Measurements from ENCODE around the gene CR1. TPM values are rescaled to one million over a fixed set of nuclear protein-coding genes. Genes with fewer than 3 reads are reported as not detected.

Gene CR1
- total and polyA plus RNA-seq, 2 of the 8 experiments (the other 6 are each of a cell fraction or from before 2014, with no cell fraction given): 0.15 to 0.22 TPM

DNA sequence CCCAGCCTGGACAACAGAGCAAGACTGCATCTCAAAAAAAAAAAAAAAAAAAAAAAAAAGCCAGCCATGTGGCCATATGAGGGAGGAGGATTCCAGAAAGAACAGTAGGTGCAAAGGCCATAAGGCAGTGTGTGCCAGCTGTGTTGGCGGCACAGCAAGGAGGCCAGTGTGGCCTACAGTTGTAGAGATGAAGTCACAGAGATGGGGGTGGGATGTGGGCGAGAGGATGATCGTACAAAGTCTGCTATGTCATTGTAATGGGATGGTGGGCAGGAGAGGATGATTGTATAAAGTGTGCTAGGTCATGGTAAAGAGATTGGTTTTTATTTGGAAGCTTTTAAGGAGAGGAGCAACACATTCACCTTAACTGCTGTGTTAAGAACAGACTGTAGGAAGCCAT is 9.8 kb upstream of the CR1 start:
- Histone ChIP-seq H2BK120ac (replicated peaks; ENCODE audit: low read depth, low read length) (no peak overlapping the region), H3K23ac (ENCODE audit: insufficient read length) (no peak overlapping the region), H3K18ac (ENCODE audit: extremely low read depth, low read length) (no peak overlapping the region), H2BK12ac (ENCODE audit: low read depth, low read length) (no peak overlapping the region), H3K56ac (replicated peaks; ENCODE audit: insufficient read length, low read depth, low read length) (no peak overlapping the region), H2BK20ac (ENCODE audit: low read length) (no peak overlapping the region), H2BK5ac (ENCODE audit: low read depth, low read length) (no peak overlapping the region), H3K79me2 (ENCODE audit: control insufficient read depth in 1 of 2, insufficient read depth in 2 of 2, low read length in 2 of 2) (no peaks in the 10 kb centered on the region), H3K27ac (ENCODE audit: low read depth, low read length) (no peak overlapping the region), H3K4me2 (ENCODE audit: insufficient read depth in 1 of 2, low read depth in 2 of 2, low read length in 2 of 2) (no peak overlapping the region), H3K9ac (replicated peaks in 1 of 4; ENCODE audit: extremely low read depth in 1 of 4, low read depth in 3 of 4, low read length in 3 of 4) (no peak overlapping the region), H3K27me3 (replicated peaks in 1 of 4; ENCODE audit: control insufficient read depth in 3 of 4, extremely low read depth in 1 of 4, insufficient read depth in 3 of 4, low read length in 3 of 4) (no peaks in the 10 kb centered on the region), H4K8ac (ENCODE audit: extremely low read depth, insufficient read depth, low read length) (no peak overlapping the region), H3K4me3 (ENCODE audit: extremely low read depth in 1 of 4, insufficient read depth in 2 of 4, low read depth in 3 of 4, low read length in 4 of 4) (no peak overlapping the region), H2BK15ac (ENCODE audit: low read length) (no peak overlapping the region), H3K79me1 (ENCODE audit: low read depth, low read length) (no peaks in the 10 kb centered on the region), H4K5ac (ENCODE audit: insufficient read length, low read depth, low read length) (no peak overlapping the region), H3K9me3 (ENCODE audit: insufficient read depth in 2 of 2, low read depth in 1 of 2, low read length in 1 of 2) (no peaks in the 10 kb centered on the region), H2AFZ (ENCODE audit: low read length) (no peak overlapping the region), H4K20me1 (replicated peaks in 1 of 2; ENCODE audit: control insufficient read depth in 1 of 2, insufficient read depth in 2 of 2, low read length in 2 of 2) (no peaks in the 10 kb centered on the region), H3K4me1 (replicated peaks in 1 of 4; ENCODE audit: control insufficient read depth in 3 of 4, insufficient read depth in 4 of 4, low read length in 3 of 4) (no peaks in the 10 kb centered on the region), H3K14ac (ENCODE audit: insufficient read length) (no peak overlapping the region), H3K36me3 (ENCODE audit: control insufficient read depth in 2 of 4, insufficient read depth in 4 of 4, low read length in 3 of 4) (no peaks in the 10 kb centered on the region), H3K23me2 (ENCODE audit: low read depth, low read length) (no peaks in the 10 kb centered on the region), H3K4ac (replicated peaks; ENCODE audit: insufficient read length, low read depth, low read length) (no peak overlapping the region), H2AK5ac (ENCODE audit: low read depth, low read length) (no peak overlapping the region), H4K91ac (replicated peaks; ENCODE audit: insufficient read length, low read length) (no peak overlapping the region)
- POLR2A ChIA-PET (ENCODE audit: partially characterized antibody): interaction anchor here (1.2 kb wide), 1 partner anchor 32 kb away, joined by 3 read pairs; the partner anchor contains the start of gene CR2
- CTCF ChIA-PET (ENCODE audit: partially characterized antibody): interaction anchor here (4.4 kb wide), 1 partner anchor 13 kb away, joined by 20 read pairs; no protein-coding TSS in a partner anchor
- WGBS, 2 experiments (ENCODE audit: extremely low coverage in 1 of 2, insufficient coverage in 1 of 2, insufficient read length in 1 of 2, insufficient replicate concordance in 2 of 2, low coverage in 1 of 2, low lambda C conversion rate in 2 of 2, missing lambda C conversion rate in 1 of 2): 67% methylated on average over 3 of the region's 3 CpGs; no CpG with 5 or more reads in 1 of the 2 experiments
- DNase-seq (ENCODE audit: low read depth in 1 of 2, low spot score in 2 of 2) (no peak), FAIRE-seq (no peak)
- TF ChIP-seq EZH2 (IDR thresholded peaks at IDR 0.05; ENCODE audit: low read depth, low read length, severe bottlenecking) (no peak), TAF7 (optimal IDR thresholded peaks at IDR 0.05; ENCODE audit: borderline replicate concordance, low read depth, low read length) (no peak), MAFK (IDR thresholded peaks at IDR 0.05; ENCODE audit: low read depth, low read length) (no peak), EGR1 (IDR thresholded peaks at IDR 0.05; ENCODE audit: borderline replicate concordance, low read depth, low read length) (no peak), RXRA (IDR thresholded peaks at IDR 0.05; ENCODE audit: insufficient read depth, low read depth, low read length) (no peak), HDAC2 (IDR thresholded peaks at IDR 0.05; ENCODE audit: borderline replicate concordance in 1 of 2, low read depth in 2 of 2, low read length in 2 of 2) (no peak), NANOG (IDR thresholded peaks at IDR 0.05; ENCODE audit: insufficient read depth, low read depth, low read length, poor library complexity, severe bottlenecking) (no peak), TAF1 (IDR thresholded peaks at IDR 0.05; ENCODE audit: low read depth, low read length) (no peak), CREB1 (IDR thresholded peaks at IDR 0.05) (no peak), ASH2L (IDR thresholded peaks at IDR 0.05; ENCODE audit: low read length) (no peak), BRCA1 (IDR thresholded peaks at IDR 0.05; ENCODE audit: low read depth, low read length) (no peak), PHF8 (conservative IDR thresholded peaks at IDR 0.05; ENCODE audit: low read depth, low read length) (no peak), POLR2AphosphoS5 (IDR thresholded peaks at IDR 0.05; ENCODE audit: low read depth, low read length) (no peak)
- TF ChIP-seq, protein P1, sequence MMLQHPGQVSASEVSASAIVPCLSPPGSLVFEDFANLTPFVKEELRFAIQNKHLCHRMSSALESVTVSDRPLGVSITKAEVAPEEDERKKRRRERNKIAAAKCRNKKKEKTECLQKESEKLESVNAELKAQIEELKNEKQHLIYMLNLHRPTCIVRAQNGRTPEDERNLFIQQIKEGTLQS (IDR thresholded peaks at IDR 0.05; ENCODE audit: insufficient read depth, low read depth, low read length): no peak
